Fibroblast of skin of abdomen (primary cell): ENCODE results near the gene CDT1.

Experiments used
- DNase-seq: peaks from one replicate; pipeline ENCODE4 v3.0.0-alpha.2; 2013

CDT1 gene

GRCh38 chr16:88840600-88841215 is 37.1 kb downstream of the CDT1 start:
- no peak for DNase-seq

GRCh38 chr16:88841521-88842307 is 38.1 kb downstream of the CDT1 start:
- no peak for DNase-seq

GRCh38 chr16:88842308-88842756 is 38.7 kb downstream of the CDT1 start:
- DNase-seq: no peak

- no peak for DNase-seq
Observed at GRCh38 chr16:88842806-88843205, 39.2 kb downstream of the CDT1 start.

- DNase-seq: no peak
Observed at GRCh38 chr16:88843256-88843655, 39.7 kb downstream of the CDT1 start.

GRCh38 chr16:88844419-88845036 is 40.9 kb downstream of the CDT1 start:
- no peak for DNase-seq

GRCh38 chr16:88846088-88846487 is 42.5 kb downstream of the CDT1 start:
- no peak for DNase-seq

- no peak for DNase-seq
Observed at GRCh38 chr16:88847654-88848053, 44.1 kb downstream of the CDT1 start.

- DNase-seq: no peak
Observed at GRCh38 chr16:88848557-88848956, 45.0 kb downstream of the CDT1 start.

- no peak for DNase-seq
Observed at GRCh38 chr16:88850531-88851199, 47.1 kb downstream of the CDT1 start.

GRCh38 chr16:88851616-88852015 is 48.0 kb downstream of the CDT1 start:
- DNase-seq: no peak

- no peak for DNase-seq
Observed at GRCh38 chr16:88853325-88853941, 49.8 kb downstream of the CDT1 start.

- no peak for DNase-seq
Observed at GRCh38 chr16:88854306-88855111, 50.9 kb downstream of the CDT1 start.

GRCh38 chr16:88855176-88855575 is 51.6 kb downstream of the CDT1 start:
- no peak for DNase-seq

- no peak for DNase-seq
Observed at GRCh38 chr16:88855736-88856121, 52.1 kb downstream of the CDT1 start.

- DNase-seq: no peak
Observed at GRCh38 chr16:88856122-88856827, 52.7 kb downstream of the CDT1 start.

- DNase-seq: peak; percentile 94
Observed at GRCh38 chr16:88856828-88857727, 53.5 kb downstream of the CDT1 start, which contains the start of the genes GALNS and TRAPPC2L. TSS of gene GALNS (minus strand) at chr16:88856947. CDS start at chr16:88856877, 70 bp downstream. TSS of gene TRAPPC2L (plus strand) at chr16:88857127. CDS start at chr16:88857151, 24 bp downstream.

- DNase-seq: peak; percentile 66
Observed at GRCh38 chr16:88857728-88858339, 54.2 kb downstream of the CDT1 start.
